B cell (primary cell): ENCODE measurements around the gene SCUBE1. TPM values are rescaled to one million over a fixed set of nuclear protein-coding genes. Genes with fewer than 3 reads are reported as not detected.

ENCODE experiments used
- ATAC-seq: fragments of 200-7000 bp; cut with Tn5 transposase; one replicate; pipeline ENCODE4 v1.10.0; 2021; ENCODE audit warnings: low read depth, mild to moderate bottlenecking, moderate number of reproducible peaks, moderate library complexity
- CTCF ChIA-PET: fragments of 350-600 bp; sonication (Branson Sonifier 250); formaldehyde crosslinking; loops from one replicate; lab custom pipeline; 2021; ENCODE audit warnings: antibody characterized with exemption, inconsistent platforms; lab: Charles Lee
- POLR2A ChIA-PET: fragments of 350-600 bp; sonication (Branson Sonifier 250); formaldehyde crosslinking; loops from one replicate; lab custom pipeline; 2021; ENCODE audit warnings: antibody characterized with exemption; lab: Charles Lee
- DNase-seq: peaks from one replicate; pipeline ENCODE4 v3.0.0; 2013
- H2AFZ ChIP-seq: 2 replicates; pipeline ENCODE4 v1.6.1; 2012; ENCODE audit warnings: mild to moderate bottlenecking, low read depth, low read length; ENCODE audit not compliant: insufficient read depth, poor library complexity, severe bottlenecking
- H3K27ac ChIP-seq, 2 donors: 1 replicate in 1 of 2; 2 replicates in 1 of 2; pipeline ENCODE4 v1.5.1; 2012 to 2013; ENCODE audit warnings: low read length in 2 of 2, mild to moderate bottlenecking in 2 of 2, moderate library complexity in 1 of 2
- H3K27me3 ChIP-seq, 4 experiments: fragments of 200-600 bp in 1 of 4; sonication (generic) in 1 of 4; replicated peaks in 1 of 4; 1 replicate in 2 of 4; 2 replicates in 2 of 4; pipeline versions ENCODE4 v1.6.1 to v1.7.0; 2013 to 2016; ENCODE audit warnings: low read length in 3 of 4, mild to moderate bottlenecking in 2 of 4, mixed read lengths in 1 of 4, moderate library complexity in 1 of 4; ENCODE audit not compliant: insufficient read depth in 4 of 4, control insufficient read depth in 3 of 4; ENCODE audit errors: control extremely low read depth in 1 of 4
- H3K36me3 ChIP-seq, 2 experiments: replicated peaks in 1 of 2; 1 replicate in 1 of 2; 2 replicates in 1 of 2; pipeline versions ENCODE4 v1.6.1 to v1.7.1; 2013; ENCODE audit warnings: low read length in 1 of 2; ENCODE audit not compliant: insufficient read depth in 2 of 2, control insufficient read depth in 1 of 2; ENCODE audit errors: control extremely low read depth in 1 of 2, extremely low read depth in 1 of 2
- H3K4me1 ChIP-seq, 2 donors: fragments of 200-600 bp in 1 of 2; sonication (generic) in 1 of 2; 1 replicate in 1 of 2; 2 replicates in 1 of 2; pipeline versions ENCODE4 v1.5.1 to v1.6.1; 2013 to 2017; ENCODE audit warnings: low read length in 2 of 2; ENCODE audit not compliant: control insufficient read depth in 2 of 2, insufficient read depth in 2 of 2
- H3K4me2 ChIP-seq: replicated peaks from 2 replicates; pipeline ENCODE3; 2012; ENCODE audit warnings: mild to moderate bottlenecking, low read depth, low read length; ENCODE audit not compliant: poor library complexity, severe bottlenecking
- H3K4me3 ChIP-seq, 5 experiments: fragments of 200-600 bp in 1 of 5; sonication (generic) in 1 of 5; 1 replicate in 3 of 5; 2 replicates in 2 of 5; pipeline versions ENCODE4 v1.5.1 to v1.7.0; 2011 to 2016; ENCODE audit warnings: low read length in 4 of 5, mild to moderate bottlenecking in 4 of 5, low read depth in 2 of 5, control low read depth in 1 of 5, moderate library complexity in 1 of 5; ENCODE audit not compliant: insufficient read depth in 1 of 5; ENCODE audit errors: control extremely low read depth in 1 of 5, extremely low read depth in 1 of 5
- H3K79me2 ChIP-seq: fragments of 200-600 bp; sonication (generic); one replicate; pipeline ENCODE4 v1.6.0; 2016; ENCODE audit warnings: low read length; ENCODE audit not compliant: control insufficient read depth, insufficient read depth
- H3K9ac ChIP-seq: fragments of 200-600 bp; sonication (generic); 2 replicates; pipeline ENCODE4 v1.6.1; 2017; ENCODE audit warnings: mild to moderate bottlenecking, low read length, moderate library complexity
- H3K9me3 ChIP-seq, 3 donors: one replicate each; pipeline versions ENCODE4 v1.6.1 to v1.7.1; 2013; ENCODE audit warnings: low read length in 2 of 3; ENCODE audit not compliant: control insufficient read depth in 2 of 3, insufficient read depth in 1 of 3; ENCODE audit errors: control extremely low read depth in 1 of 3
- H4K20me1 ChIP-seq: 2 replicates; pipeline ENCODE4 v1.6.0; 2012; ENCODE audit warnings: mild to moderate bottlenecking, low read length; ENCODE audit not compliant: insufficient read depth, control insufficient read depth, poor library complexity, severe bottlenecking
- H3K27ac Mint-ChIP-seq: one replicate; pipeline ENCODE4 v1.8.0; 2021; ENCODE audit warnings: mixed read lengths
- H3K27me3 Mint-ChIP-seq: one replicate; pipeline ENCODE4 v1.8.0; 2021; ENCODE audit warnings: mixed read lengths
- H3K4me1 Mint-ChIP-seq: one replicate; pipeline ENCODE4 v1.8.0; 2021; ENCODE audit warnings: mixed read lengths
- H3K4me3 Mint-ChIP-seq: one replicate; pipeline ENCODE4 v1.8.0; 2021; ENCODE audit warnings: mixed read lengths
- H3K9me3 Mint-ChIP-seq: one replicate; pipeline ENCODE4 v1.8.0; 2022; ENCODE audit warnings: mixed read lengths; ENCODE audit not compliant: insufficient read depth
- EZH2 ChIP-seq: IDR thresholded peaks from 2 replicates; pipeline ENCODE4 v1.6.1; 2012; ENCODE audit warnings: borderline replicate concordance, low read depth, mild to moderate bottlenecking, moderate library complexity, low read length; ENCODE audit not compliant: insufficient read depth, poor library complexity, severe bottlenecking
- WGBS: methylation state at CpG from one replicate; pipeline ENCODE4 v1.1.5; 2013; ENCODE audit warnings: missing lambda C conversion rate; ENCODE audit not compliant: insufficient coverage; 5-methylcytosine and 5-hydroxymethylcytosine counted together
- intact Hi-C: fragments of 100-400 bp; cut with micrococcal nuclease; formaldehyde crosslinking; loops from one replicate; pipeline ENCODE4 v1.10.0; 2022
- polyA plus RNA-seq: library from polyadenylated mRNA; depleted of rRNA; stranded (reverse); fragments of >200 nt; gene quantifications from 2 replicates; pipeline ENCODE4 v1.2.3, GENCODE V29; 2012
- total RNA-seq, 2 donors: library from RNA; stranded (reverse); fragments of 120-200 nt in 1 of 2; gene quantifications; 1 replicate in 1 of 2; 2 replicates in 1 of 2; pipeline versions ENCODE4 v1.2.3 to v1.2.4, GENCODE V29; 2013 to 2022
- TF ChIP-seq, protein P1 (sequence below): fragments of 200-600 bp; IDR thresholded peaks from one replicate; pipeline ENCODE4 v1.8.0; 2022; ENCODE audit warnings: antibody characterized with exemption, mild to moderate bottlenecking

SCUBE1 gene
- total and polyA plus RNA-seq, 2 donors (not counting 1 experiment from before 2014, with no cell fraction given) = not detected

DNA sequence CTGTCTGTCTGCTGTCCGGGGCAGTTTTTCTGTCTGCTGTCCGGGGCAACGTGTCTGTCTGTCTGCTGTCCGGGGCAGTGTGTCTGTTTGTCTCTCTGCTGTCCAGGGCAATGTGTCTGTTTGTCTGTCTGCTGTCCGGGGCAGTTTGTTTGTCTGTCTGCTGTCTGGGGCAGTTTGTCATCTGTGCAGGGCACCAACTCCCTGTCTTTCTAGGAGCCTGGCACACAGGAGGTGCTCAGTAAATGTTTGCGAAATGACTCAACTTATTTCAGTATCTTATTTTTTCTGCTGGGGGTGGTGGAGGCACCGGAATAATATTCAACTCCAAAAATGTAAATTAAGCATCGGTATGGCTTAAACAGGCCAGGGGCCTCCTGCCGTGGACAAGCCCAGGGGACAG lies 144.2 kb downstream of the SCUBE1 start:
- ATAC-seq = no peak
- no peaks in the 10 kb centered on the region for H3K4me1 Mint-ChIP-seq
- Histone ChIP-seq H3K79me2 (no peaks in the 10 kb centered on the region), H2AFZ (no peak overlapping the region), H3K36me3 (no peaks in the 10 kb centered on the region), H3K9me3 (no peaks in the 10 kb centered on the region), H3K4me2 (no peak overlapping the region), H3K4me1 (no peaks in the 10 kb centered on the region), H3K27me3 (peaks cover 0 to 4% (median 1%) of the 10 kb centered on the region in 4 experiments), H3K27ac (no peak overlapping the region), H3K9ac (no peak overlapping the region), H4K20me1 (no peaks in the 10 kb centered on the region), H3K4me3 (no peak overlapping the region)
- no peak overlapping the region for H3K27ac Mint-ChIP-seq
- DNase-seq = no peak
- no peaks in the 10 kb centered on the region for H3K9me3 Mint-ChIP-seq
- WGBS = 91% methylated on average over 7 of the region's 9 CpGs
- intact Hi-C loops = no loop called here
- no peak for TF ChIP-seq EZH2
- TF ChIP-seq, protein P1, sequence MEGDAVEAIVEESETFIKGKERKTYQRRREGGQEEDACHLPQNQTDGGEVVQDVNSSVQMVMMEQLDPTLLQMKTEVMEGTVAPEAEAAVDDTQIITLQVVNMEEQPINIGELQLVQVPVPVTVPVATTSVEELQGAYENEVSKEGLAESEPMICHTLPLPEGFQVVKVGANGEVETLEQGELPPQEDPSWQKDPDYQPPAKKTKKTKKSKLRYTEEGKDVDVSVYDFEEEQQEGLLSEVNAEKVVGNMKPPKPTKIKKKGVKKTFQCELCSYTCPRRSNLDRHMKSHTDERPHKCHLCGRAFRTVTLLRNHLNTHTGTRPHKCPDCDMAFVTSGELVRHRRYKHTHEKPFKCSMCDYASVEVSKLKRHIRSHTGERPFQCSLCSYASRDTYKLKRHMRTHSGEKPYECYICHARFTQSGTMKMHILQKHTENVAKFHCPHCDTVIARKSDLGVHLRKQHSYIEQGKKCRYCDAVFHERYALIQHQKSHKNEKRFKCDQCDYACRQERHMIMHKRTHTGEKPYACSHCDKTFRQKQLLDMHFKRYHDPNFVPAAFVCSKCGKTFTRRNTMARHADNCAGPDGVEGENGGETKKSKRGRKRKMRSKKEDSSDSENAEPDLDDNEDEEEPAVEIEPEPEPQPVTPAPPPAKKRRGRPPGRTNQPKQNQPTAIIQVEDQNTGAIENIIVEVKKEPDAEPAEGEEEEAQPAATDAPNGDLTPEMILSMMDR = no peak
- ChIA-PET CTCF (no interaction called here), POLR2A (no interaction called here)
- H3K27me3 Mint-ChIP-seq = peaks cover 18% of the 10 kb centered on the region
- H3K4me3 Mint-ChIP-seq = no peak overlapping the region

DNA sequence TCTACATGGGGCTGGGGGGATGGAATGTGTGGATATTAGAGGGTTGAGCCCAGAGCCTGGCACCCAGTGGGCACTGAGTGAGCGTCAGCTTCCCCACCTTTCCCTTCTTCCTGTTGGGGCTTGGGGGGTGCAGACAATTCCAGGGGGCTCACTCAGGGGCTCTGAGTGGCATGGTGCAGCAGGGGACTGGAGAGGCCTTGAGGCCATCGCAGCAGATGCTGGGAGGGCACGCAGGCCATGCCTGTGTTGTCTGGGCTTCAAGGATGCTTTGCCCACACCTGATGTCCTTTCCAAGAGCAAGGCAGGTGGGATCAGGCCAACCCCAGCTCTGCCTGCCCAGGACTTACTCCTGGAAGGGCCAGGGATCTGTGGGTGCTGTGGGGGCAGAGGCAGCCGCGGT lies 145.0 kb downstream of the SCUBE1 start:
- DNase-seq (no peak), ATAC-seq (no peak)
- H3K4me3 ChIP-seq = no peak overlapping the region
- no peaks in the 10 kb centered on the region for H4K20me1 ChIP-seq
- ChIA-PET CTCF (no interaction called here), POLR2A (no interaction called here)
- Mint-ChIP-seq H3K4me3 (no peak overlapping the region), H3K9me3 (no peaks in the 10 kb centered on the region), H3K27me3 (peaks cover 18% of the 10 kb centered on the region), H3K4me1 (no peaks in the 10 kb centered on the region), H3K27ac (no peak overlapping the region)
- TF ChIP-seq, protein P1 = no peak
- TF ChIP-seq EZH2 = no peak
- no peaks in the 10 kb centered on the region for H3K36me3 ChIP-seq
- H3K4me2 ChIP-seq = no peak overlapping the region
- H3K27ac ChIP-seq = no peak overlapping the region
- intact Hi-C loops = no loop called here
- H3K4me1 ChIP-seq = no peaks in the 10 kb centered on the region
- H3K27me3 ChIP-seq = peaks cover 0 to 4% (median 1%) of the 10 kb centered on the region in 4 experiments
- no peaks in the 10 kb centered on the region for H3K79me2 ChIP-seq
- no peak overlapping the region for H2AFZ ChIP-seq
- H3K9ac ChIP-seq = no peak overlapping the region
- H3K9me3 ChIP-seq = no peaks in the 10 kb centered on the region
- WGBS = 100% methylated on average over 3 of the region's 5 CpGs
